Smooth muscle cell of the brain vasculature (primary cell): ENCODE measurements around the gene MTA3.
"Not testable (repeated sequence)": the region's sequence is repeated elsewhere in the genome, so short reads cannot be mapped to it uniquely, and the experiment has no call there.

ENCODE experiments used
- DNase-seq: peaks from one replicate; pipeline ENCODE4 v3.0.0-alpha.2; 2012; ENCODE audit warnings: low read depth, low spot score

The MTA3 gene

GRCh38 chr2:42731316-42731715 lies 162.9 kb downstream of the MTA3 start:
- DNase-seq = not testable (repeated sequence)

- DNase-seq = no peak
These were observed 165.4 kb downstream of the MTA3 start for GRCh38 chr2:42733852-42734251.

- DNase-seq = no peak
These were observed 168.3 kb downstream of the MTA3 start for GRCh38 chr2:42736598-42737322.

GRCh38 chr2:42741140-42741539 lies 172.7 kb downstream of the MTA3 start:
- DNase-seq = no peak

GRCh38 chr2:42742740-42743658 lies 174.6 kb downstream of the MTA3 start:
- no peak for DNase-seq

- no peak for DNase-seq
These were observed 175.2 kb downstream of the MTA3 start for GRCh38 chr2:42743659-42743990.

- DNase-seq = no peak
These were observed 176.2 kb downstream of the MTA3 start for GRCh38 chr2:42744545-42745082.

GRCh38 chr2:42747422-42747821 lies 179.0 kb downstream of the MTA3 start:
- DNase-seq = no peak

GRCh38 chr2:42748840-42749239 lies 180.4 kb downstream of the MTA3 start:
- no peak for DNase-seq

- DNase-seq = no peak
These were observed 183.9 kb downstream of the MTA3 start for GRCh38 chr2:42752314-42752713.

- no peak for DNase-seq
These were observed 184.7 kb downstream of the MTA3 start for GRCh38 chr2:42752816-42753813.

GRCh38 chr2:42754021-42754775 lies 185.8 kb downstream of the MTA3 start:
- no peak for DNase-seq

- no peak for DNase-seq
These were observed 186.3 kb downstream of the MTA3 start for GRCh38 chr2:42754776-42755140.

- no peak for DNase-seq
These were observed 186.9 kb downstream of the MTA3 start for GRCh38 chr2:42755191-42755880.

- no peak for DNase-seq
These were observed 187.8 kb downstream of the MTA3 start for GRCh38 chr2:42756150-42756775.

GRCh38 chr2:42756966-42757513 lies 188.6 kb downstream of the MTA3 start:
- no peak for DNase-seq

- no peak for DNase-seq
These were observed 189.7 kb downstream of the MTA3 start for GRCh38 chr2:42757981-42758740.

GRCh38 chr2:42758751-42759150 lies 190.3 kb downstream of the MTA3 start:
- DNase-seq = no peak

- no peak for DNase-seq
These were observed 193.1 kb downstream of the MTA3 start for GRCh38 chr2:42761554-42761953.
